ENCODE measurements around the gene C7orf33. TPM values are rescaled to one million over a fixed set of nuclear protein-coding genes. Genes with fewer than 3 reads are reported as not detected.

Gene C7orf33
- total RNA-seq: not detected in 2 replicates

GRCh38 chr7:148590471-148590870 is at the start of gene C7orf33:
Gene C7orf33 (plus strand): TSS chr7:148590766. CDS start chr7:148590926, 160 bp downstream.

Other genes starting within 250 kb of the C7orf33 start
- gene CUL1, start 108.1 kb downstream of the C7orf33 start, total RNA-seq: 49.3 and 71.6 TPM in 2 replicates